ENCODE measurements around the gene GPS1.

GRCh38 chr17:82081546-82081945 lies 29.8 kb downstream of the GPS1 start:
- no peak for TF ChIP-seq CTCF (IDR thresholded peaks at IDR 0.05; ENCODE audit: poor library complexity)
- no peak for TF ChIP-seq EZH2 (IDR thresholded peaks at IDR 0.05; ENCODE audit: borderline replicate concordance)
